MM.1S (cell line): ENCODE results near the gene NUDT14.

Experiments
- DNase-seq: peaks from one replicate; pipeline ENCODE4 v3.0.0-alpha.2; 2015
- H2AFZ ChIP-seq: fragments of 300-600 bp; sonication (generic); 2 replicates; pipeline ENCODE4 v1.6.0; 2016; ENCODE audit warnings: antibody characterized with exemption, low read length
- H3F3A ChIP-seq: fragments of 300-600 bp; sonication (generic); 2 replicates; pipeline ENCODE4 v1.6.1; 2016; ENCODE audit warnings: mild to moderate bottlenecking, antibody characterized with exemption, low read length, moderate library complexity, mixed read lengths; ENCODE audit not compliant: insufficient read depth
- H3K27ac ChIP-seq: fragments of 300-600 bp; sonication (generic); 2 replicates; pipeline ENCODE4 v1.5.1; 2016; ENCODE audit warnings: mild to moderate bottlenecking, low read length
- H3K27me3 ChIP-seq: fragments of 300-600 bp; sonication (generic); replicated peaks from 2 replicates; pipeline ENCODE4 v1.6.0; 2016; ENCODE audit warnings: low read length; ENCODE audit not compliant: insufficient read depth
- H3K36me3 ChIP-seq: fragments of 300-600 bp; sonication (generic); replicated peaks from 2 replicates; pipeline ENCODE4 v1.6.1; 2016; ENCODE audit warnings: mild to moderate bottlenecking, low read length, mixed read lengths; ENCODE audit not compliant: insufficient read depth
- H3K4me1 ChIP-seq: fragments of 300-600 bp; sonication (generic); 2 replicates; pipeline ENCODE4 v1.6.1; 2016; ENCODE audit warnings: low read length, mixed read lengths
- H3K4me2 ChIP-seq: fragments of 300-600 bp; sonication (generic); 2 replicates; pipeline ENCODE4 v1.6.0; 2016; ENCODE audit warnings: low read depth, low read length
- H3K4me3 ChIP-seq: fragments of 300-600 bp; sonication (generic); 2 replicates; pipeline ENCODE4 v1.5.1; 2016; ENCODE audit warnings: low read length, mixed read lengths
- H3K79me2 ChIP-seq: fragments of 300-600 bp; sonication (generic); 2 replicates; pipeline ENCODE4 v1.6.1; 2016; ENCODE audit warnings: mixed run types, low read length, mixed read lengths
- H3K9ac ChIP-seq: fragments of 300-600 bp; sonication (generic); 2 replicates; pipeline ENCODE4 v1.6.1; 2016; ENCODE audit warnings: low read length, mixed read lengths
- H3K9me2 ChIP-seq: fragments of 300-600 bp; sonication (generic); replicated peaks from 2 replicates; pipeline ENCODE4 v1.6.1; 2016; ENCODE audit warnings: mild to moderate bottlenecking, low read length, mixed read lengths; ENCODE audit not compliant: insufficient read depth
- H3K9me3 ChIP-seq: fragments of 300-600 bp; sonication (generic); replicated peaks from 2 replicates; pipeline ENCODE4 v1.6.1; 2016; ENCODE audit warnings: mild to moderate bottlenecking, low read length, mixed read lengths; ENCODE audit not compliant: insufficient read depth
- H4K20me1 ChIP-seq: fragments of 300-600 bp; sonication (generic); 2 replicates; pipeline ENCODE4 v1.6.1; 2016; ENCODE audit warnings: mild to moderate bottlenecking, low read length, moderate library complexity, mixed read lengths; ENCODE audit not compliant: insufficient read depth
- CTCF ChIP-seq: fragments of 300-600 bp; sonication (generic); IDR thresholded peaks from 2 replicates; pipeline ENCODE4 v1.5.1; 2016; ENCODE audit warnings: antibody characterized with exemption, low read length, mixed read lengths
- EZH2 ChIP-seq: fragments of 300-600 bp; sonication (generic); optimal IDR thresholded peaks from 2 replicates; pipeline ENCODE3; 2017; ENCODE audit warnings: low read depth, mild to moderate bottlenecking, antibody characterized with exemption, low read length, mixed read lengths
- EZH2phosphoT487 ChIP-seq: fragments of 300-600 bp; sonication (generic); IDR thresholded peaks from 2 replicates; pipeline ENCODE4 v1.6.1; 2018; ENCODE audit warnings: antibody characterized with exemption, low read length

The NUDT14 gene

GRCh38 chr14:105182296-105183020 is 1.3 kb upstream of the NUDT14 start:
- no peaks in the 10 kb centered on the region for H4K20me1 ChIP-seq
- H3K4me3 ChIP-seq, result no peak overlapping the region
- no peaks in the 10 kb centered on the region for H3K9me2 ChIP-seq
- no peaks in the 10 kb centered on the region for H3K9me3 ChIP-seq
- H3K27me3 ChIP-seq, result peaks cover 12% of the 10 kb centered on the region; the same call in 1 of the 2 replicates
- no peak overlapping the region for H3K4me2 ChIP-seq
- no peaks in the 10 kb centered on the region for H3K36me3 ChIP-seq
- no peak for TF ChIP-seq EZH2
- no peak for TF ChIP-seq EZH2phosphoT487
- no peak for TF ChIP-seq CTCF
- no peaks in the 10 kb centered on the region for H3K4me1 ChIP-seq
- no peak overlapping the region for H2AFZ ChIP-seq
- DNase-seq, result no peak
- H3F3A ChIP-seq, result no peaks in the 10 kb centered on the region
- H3K27ac ChIP-seq, result no peak overlapping the region
- no peaks in the 10 kb centered on the region for H3K79me2 ChIP-seq
- no peak overlapping the region for H3K9ac ChIP-seq

GRCh38 chr14:105181549-105182295 is 610 bp upstream of the NUDT14 start:
- Histone ChIP-seq H3K27ac (no peak overlapping the region), H2AFZ (no peak overlapping the region), H3K4me1 (no peaks in the 10 kb centered on the region), H4K20me1 (no peaks in the 10 kb centered on the region), H3K9ac (no peak overlapping the region), H3K4me2 (no peak overlapping the region), H3K27me3 (peaks cover 12% of the 10 kb centered on the region; the same call in 1 of the 2 replicates), H3K4me3 (no peak overlapping the region), H3K79me2 (no peaks in the 10 kb centered on the region), H3K9me3 (no peaks in the 10 kb centered on the region), H3F3A (no peaks in the 10 kb centered on the region), H3K9me2 (no peaks in the 10 kb centered on the region), H3K36me3 (no peaks in the 10 kb centered on the region)
- TF ChIP-seq CTCF, result no peak
- TF ChIP-seq EZH2, result no peak
- TF ChIP-seq EZH2phosphoT487, result no peak
- no peak for DNase-seq

GRCh38 chr14:105179191-105179590 is 1.9 kb downstream of the NUDT14 start:
- Histone ChIP-seq H3K9me2 (no peaks in the 10 kb centered on the region), H3K4me3 (no peak overlapping the region), H3K4me2 (no peak overlapping the region), H3K9me3 (no peaks in the 10 kb centered on the region), H3K27ac (no peak overlapping the region), H3K4me1 (no peaks in the 10 kb centered on the region), H3K9ac (no peak overlapping the region), H3F3A (no peaks in the 10 kb centered on the region), H3K27me3 (0 out of 2 replicates have a peak, but pooled peaks cover 4% of the 10 kb centered on the region), H3K79me2 (no peaks in the 10 kb centered on the region), H2AFZ (no peak overlapping the region), H3K36me3 (no peaks in the 10 kb centered on the region), H4K20me1 (no peaks in the 10 kb centered on the region)
- DNase-seq, result no peak
- no peak for TF ChIP-seq EZH2
- TF ChIP-seq EZH2phosphoT487, result no peak
- TF ChIP-seq CTCF, result no peak
